GM12872 (cell line): ENCODE measurements around the gene SHPK.

Experiments used
- CTCF ChIP-seq: IDR thresholded peaks from 3 replicates; pipeline ENCODE4 v1.5.1; 2011; ENCODE audit warnings: low read depth, mild to moderate bottlenecking, low read length, moderate library complexity; ENCODE audit not compliant: insufficient read depth

SHPK gene

GRCh38 chr17:3621146-3621720, 14.8 kb downstream of the SHPK start:
- no peak for TF ChIP-seq CTCF

GRCh38 chr17:3615160-3615870, 20.7 kb downstream of the SHPK start:
- no peak for TF ChIP-seq CTCF

- no peak for TF ChIP-seq CTCF
Observed at GRCh38 chr17:3613124-3613523, 22.9 kb downstream of the SHPK start.

GRCh38 chr17:3610523-3610922, 25.5 kb downstream of the SHPK start:
- no peak for TF ChIP-seq CTCF

GRCh38 chr17:3609689-3610088, 26.4 kb downstream of the SHPK start:
- TF ChIP-seq CTCF: no peak

GRCh38 chr17:3603870-3604259, 32.2 kb downstream of the SHPK start:
- no peak for TF ChIP-seq CTCF

GRCh38 chr17:3603119-3603869, 32.8 kb downstream of the SHPK start:
- TF ChIP-seq CTCF: no peak
